Heart left ventricle (tissue), 13 donors: ENCODE results near the gene PLPP3.

Experiments used
- CTCF ChIP-seq, 12 donors: fragments of 200-600 bp; sonication (generic) in 4 of 12; IDR thresholded peaks; one replicate each; pipeline versions ENCODE4 v1.5.0 to v1.8.0; 2018 to 2022; ENCODE audit warnings: antibody characterized with exemption in 12 of 12, mild to moderate bottlenecking in 5 of 12
- POLR2A ChIP-seq, 2 donors: fragments of 450-650 bp; IDR thresholded peaks; one replicate each; pipeline ENCODE4 v1.6.1; 2017; ENCODE audit warnings: antibody characterized with exemption in 2 of 2, mild to moderate bottlenecking in 2 of 2, moderate library complexity in 2 of 2
- donor health status: ischemic (EF 13 %, LVEDD 7.1; RV severe dilation, severe dysfunction).
- donor health status: DM: no; HTN: yes; CAD: no.
- donor health status: DM: no; HTN: no; CAD: no.
- donor health status: ischemic (EF 25% LVEDD 6.9; RV normal size, moderate dysfunction).
- donor health status: ischemic (EF 25% LVEDD 5.7; RV mildly dilated, moderate dysfunction).
- donor health status: ischemic (EF 35%, LVEDD 5.7; RV mildly dilated, moderate dysfunction).
- donor health status: nonischemic (EF 11% LVEDD 7.7; RV severe dilation, severe dysfunction).
- donor health status: DM: yes; HTN: yes; CAD: no.
- donor health status: PGD.
- donor health status: ischemic (EF 29% LVEDD 5.4; RV normal size, mild dysfunction).
- donor health status: nonischemic (EF 23%, LVEDD 6.1; RV moderate dilation, normal function).

DNA sequence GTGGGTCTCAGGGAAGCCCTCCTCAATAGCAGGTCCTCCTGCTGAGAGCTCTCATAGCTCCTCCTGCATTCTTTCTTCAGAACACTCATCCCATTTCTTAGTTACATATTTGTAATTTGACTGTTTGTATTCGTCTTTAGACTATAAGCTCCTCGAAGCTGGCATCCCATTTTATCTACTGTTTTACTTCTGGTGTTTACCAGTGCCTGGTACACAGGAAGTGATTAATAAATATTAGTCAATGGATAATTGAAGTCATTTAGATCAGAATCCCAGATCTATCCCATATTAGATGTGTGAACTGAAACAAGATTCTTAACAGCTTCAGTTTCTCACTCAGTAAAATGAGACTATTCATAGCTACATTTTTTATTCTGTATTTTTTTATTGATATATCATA lies 88.7 kb downstream of the PLPP3 start:
- TF ChIP-seq CTCF (IDR thresholded peaks at IDR 0.05), result no peak
- TF ChIP-seq POLR2A (IDR thresholded peaks at IDR 0.05), result no peak
